Caco-2 (cell line): ENCODE data around the gene NLGN1. TPM values are rescaled to one million over a fixed set of nuclear protein-coding genes. Genes with fewer than 3 reads are reported as not detected.

Experiments used
- BruUV-seq: library from RNA; stranded (reverse); fragments of 400-500 nt; replicated peaks from 2 replicates; lab custom pipeline; 2021; lab: Mats Ljungman, UMichigan
- CTCF ChIA-PET: fragments of 300-600 bp; sonication (Branson Sonifier 250); formaldehyde crosslinking; loops from one replicate; lab custom pipeline; 2022; ENCODE audit warnings: antibody characterized with exemption; lab: Charles Lee
- POLR2A ChIA-PET: fragments of 300-600 bp; sonication (Branson Sonifier 250); formaldehyde crosslinking; loops from one replicate; lab custom pipeline; 2022; ENCODE audit warnings: antibody characterized with exemption; lab: Charles Lee
- DNase-seq, 2 experiments: peaks; one replicate each; pipeline versions ENCODE4 v3.0.0 to v3.0.0-alpha.2; 2020 to 2022
- H3K27me3 ChIP-seq: replicated peaks from 2 replicates; pipeline ENCODE4 v1.6.0; 2011; ENCODE audit warnings: low read length; ENCODE audit not compliant: control insufficient read depth, insufficient read depth
- H3K36me3 ChIP-seq: 2 replicates; pipeline ENCODE4 v1.5.1; 2011; ENCODE audit warnings: low read length; ENCODE audit not compliant: control insufficient read depth, insufficient read depth
- H3K4me1 ChIP-seq: fragments of 250-450 bp; sonication (Bioruptor Pico); 2 replicates; pipeline ENCODE4 v1.5.1; 2020; ENCODE audit warnings: mild to moderate bottlenecking
- H3K4me3 ChIP-seq: 2 replicates; pipeline ENCODE4 v1.5.1; 2011; ENCODE audit warnings: low read depth, mild to moderate bottlenecking, control low read depth, low read length
- H3K9me3 ChIP-seq: fragments of 250-450 bp; sonication (Bioruptor Pico); 2 replicates; pipeline ENCODE4 v1.5.1; 2020; ENCODE audit warnings: mild to moderate bottlenecking, moderate library complexity
- H3K27ac Mint-ChIP-seq: one replicate; pipeline ENCODE4 v1.8.0; 2022; ENCODE audit warnings: mixed read lengths; ENCODE audit not compliant: unreplicated experiment
- H3K27me3 Mint-ChIP-seq: one replicate; pipeline ENCODE4 v1.8.0; 2022; ENCODE audit warnings: mixed read lengths; ENCODE audit not compliant: insufficient read depth, unreplicated experiment
- H3K36me3 Mint-ChIP-seq: one replicate; pipeline ENCODE4 v1.8.0; 2022; ENCODE audit warnings: mild to moderate bottlenecking, mixed read lengths; ENCODE audit not compliant: insufficient read depth, unreplicated experiment
- H3K4me1 Mint-ChIP-seq: one replicate; pipeline ENCODE4 v1.8.0; 2022; ENCODE audit warnings: low read depth, mixed read lengths; ENCODE audit not compliant: unreplicated experiment
- H3K4me3 Mint-ChIP-seq: one replicate; pipeline ENCODE4 v1.8.0; 2022; ENCODE audit warnings: mild to moderate bottlenecking, moderate library complexity, mixed read lengths; ENCODE audit not compliant: unreplicated experiment
- H3K9me3 Mint-ChIP-seq: one replicate; pipeline ENCODE4 v1.8.0; 2022; ENCODE audit warnings: mixed read lengths; ENCODE audit not compliant: unreplicated experiment
- CTCF ChIP-seq, 2 experiments: fragments of 200-600 bp in 1 of 2; IDR thresholded peaks; 1 replicate in 1 of 2; 2 replicates in 1 of 2; pipeline versions ENCODE4 v1.5.1 to v1.8.0; 2011 to 2022; ENCODE audit warnings: antibody characterized with exemption in 1 of 2, control low read depth in 1 of 2, inconsistent platforms in 1 of 2, low read depth in 1 of 2, low read length in 1 of 2, mild to moderate bottlenecking in 1 of 2, moderate library complexity in 1 of 2; ENCODE audit not compliant: insufficient read depth in 1 of 2, severe bottlenecking in 1 of 2, unreplicated experiment in 1 of 2
- intact Hi-C: fragments of 100-400 bp; cut with micrococcal nuclease; formaldehyde crosslinking; loops from one replicate; pipeline ENCODE4 v1.10.0; 2022; ENCODE audit not compliant: unreplicated experiment
- total RNA-seq: library from RNA; stranded (reverse); gene quantifications from 2 replicates; pipeline ENCODE4 v1.2.3, GENCODE V29; 2022

NLGN1 gene
- total RNA-seq, 1 experiment from 2014 or later: not detected

GRCh38 chr3:173416070-173416469 lies 18.5 kb downstream of the NLGN1 start:
- no peaks in the 10 kb centered on the region for H3K36me3 ChIP-seq
- Mint-ChIP-seq H3K27me3 (peaks cover 13% of the 10 kb centered on the region), H3K4me1 (no peaks in the 10 kb centered on the region), H3K27ac (no peak overlapping the region), H3K9me3 (no peaks in the 10 kb centered on the region), H3K36me3 (no peaks in the 10 kb centered on the region), H3K4me3 (no peak overlapping the region)
- H3K27me3 ChIP-seq: no peaks in the 10 kb centered on the region
- no peaks in the 10 kb centered on the region for H3K4me1 ChIP-seq
- CTCF ChIA-PET: no interaction called here
- no TSS peak for BruUV-seq
- no peak overlapping the region for H3K4me3 ChIP-seq
- intact Hi-C loops: no loop called here
- no peak for TF ChIP-seq CTCF (IDR thresholded peaks at IDR 0.05; ENCODE audit: insufficient read depth in 1 of 2, low read depth in 1 of 2, low read length in 1 of 2, severe bottlenecking in 1 of 2, unreplicated experiment in 1 of 2)
- POLR2A ChIA-PET: no interaction called here
- no peak for DNase-seq
- H3K9me3 ChIP-seq: no peaks in the 10 kb centered on the region

- intact Hi-C loops: no loop called here
- Histone ChIP-seq H3K27me3 (no peaks in the 10 kb centered on the region), H3K4me3 (no peak overlapping the region), H3K4me1 (no peaks in the 10 kb centered on the region), H3K36me3 (no peaks in the 10 kb centered on the region), H3K9me3 (0 out of 2 replicates have a peak, but pooled peaks cover 3% of the 10 kb centered on the region)
- no peak overlapping the region for H3K4me3 Mint-ChIP-seq
- CTCF ChIA-PET: no interaction called here
- no peak overlapping the region for H3K27ac Mint-ChIP-seq
- no peaks in the 10 kb centered on the region for H3K9me3 Mint-ChIP-seq
- TF ChIP-seq CTCF (IDR thresholded peaks at IDR 0.05; ENCODE audit: insufficient read depth in 1 of 2, low read depth in 1 of 2, low read length in 1 of 2, severe bottlenecking in 1 of 2, unreplicated experiment in 1 of 2): no peak
- POLR2A ChIA-PET: no interaction called here
- no peaks in the 10 kb centered on the region for H3K36me3 Mint-ChIP-seq
- H3K4me1 Mint-ChIP-seq: no peaks in the 10 kb centered on the region
- no peak for DNase-seq
- no TSS peak for BruUV-seq
- peaks cover 4% of the 10 kb centered on the region for H3K27me3 Mint-ChIP-seq
Measured at GRCh38 chr3:173429076-173429475, 31.5 kb downstream of the NLGN1 start.

- ChIA-PET CTCF (no interaction called here), POLR2A (no interaction called here)
- H3K9me3 ChIP-seq: 0 out of 2 replicates have a peak, but pooled peaks cover 3% of the 10 kb centered on the region
- no peaks in the 10 kb centered on the region for H3K27me3 ChIP-seq
- intact Hi-C loops: no loop called here
- H3K4me3 ChIP-seq: no peak overlapping the region
- H3K36me3 ChIP-seq: no peaks in the 10 kb centered on the region
- Mint-ChIP-seq H3K27ac (no peak overlapping the region), H3K9me3 (no peaks in the 10 kb centered on the region), H3K36me3 (no peaks in the 10 kb centered on the region), H3K4me1 (no peaks in the 10 kb centered on the region), H3K27me3 (peaks cover 4% of the 10 kb centered on the region), H3K4me3 (no peak overlapping the region)
- H3K4me1 ChIP-seq: no peaks in the 10 kb centered on the region
- BruUV-seq: no TSS peak
- DNase-seq: no peak
- no peak for TF ChIP-seq CTCF (IDR thresholded peaks at IDR 0.05; ENCODE audit: insufficient read depth in 1 of 2, low read depth in 1 of 2, low read length in 1 of 2, severe bottlenecking in 1 of 2, unreplicated experiment in 1 of 2)
Measured at GRCh38 chr3:173429527-173429926, 32.0 kb downstream of the NLGN1 start.
